HFF-Myc (cell line): Measurements from ENCODE around the gene CTR9.

Experiments
- DNase-seq: peaks from one replicate; pipeline ENCODE4 v3.0.0-alpha.2; 2011; ENCODE audit warnings: low read depth; ENCODE audit errors: extremely low read depth
- H3K4me3 ChIP-seq: replicated peaks from 2 replicates; pipeline ENCODE4 v1.5.1; 2011; ENCODE audit warnings: low read depth, mild to moderate bottlenecking, control low read depth, low read length
- TF ChIP-seq, protein P1 (sequence below): IDR thresholded peaks from 2 replicates; pipeline ENCODE4 v1.5.1; 2012; ENCODE audit warnings: mild to moderate bottlenecking, low read depth, low read length, control low read depth; ENCODE audit errors: missing control alignments

CTR9 gene

GRCh38 chr11:10828402-10828801, 77.4 kb downstream of the CTR9 start:
- TF ChIP-seq, protein P1, sequence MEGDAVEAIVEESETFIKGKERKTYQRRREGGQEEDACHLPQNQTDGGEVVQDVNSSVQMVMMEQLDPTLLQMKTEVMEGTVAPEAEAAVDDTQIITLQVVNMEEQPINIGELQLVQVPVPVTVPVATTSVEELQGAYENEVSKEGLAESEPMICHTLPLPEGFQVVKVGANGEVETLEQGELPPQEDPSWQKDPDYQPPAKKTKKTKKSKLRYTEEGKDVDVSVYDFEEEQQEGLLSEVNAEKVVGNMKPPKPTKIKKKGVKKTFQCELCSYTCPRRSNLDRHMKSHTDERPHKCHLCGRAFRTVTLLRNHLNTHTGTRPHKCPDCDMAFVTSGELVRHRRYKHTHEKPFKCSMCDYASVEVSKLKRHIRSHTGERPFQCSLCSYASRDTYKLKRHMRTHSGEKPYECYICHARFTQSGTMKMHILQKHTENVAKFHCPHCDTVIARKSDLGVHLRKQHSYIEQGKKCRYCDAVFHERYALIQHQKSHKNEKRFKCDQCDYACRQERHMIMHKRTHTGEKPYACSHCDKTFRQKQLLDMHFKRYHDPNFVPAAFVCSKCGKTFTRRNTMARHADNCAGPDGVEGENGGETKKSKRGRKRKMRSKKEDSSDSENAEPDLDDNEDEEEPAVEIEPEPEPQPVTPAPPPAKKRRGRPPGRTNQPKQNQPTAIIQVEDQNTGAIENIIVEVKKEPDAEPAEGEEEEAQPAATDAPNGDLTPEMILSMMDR = no peak
- no peak for DNase-seq
- no peak overlapping the region for H3K4me3 ChIP-seq

GRCh38 chr11:10829139-10829538, 78.1 kb downstream of the CTR9 start:
- TF ChIP-seq, protein P1 = no peak
- no peak for DNase-seq

More at GRCh38 chr11:10829139-10829538, 78.1 kb downstream of the CTR9 start:
- H3K4me3 ChIP-seq = no peak overlapping the region
